BLaER1 (cell line): ENCODE measurements around the gene GMDS.

Source experiments
- H3K27ac ChIP-seq: shearing (Covaris generic); formaldehyde crosslinking; 2 replicates; pipeline ENCODE4 v1.8.1; 2022
- H3K27me3 ChIP-seq: shearing (Covaris generic); formaldehyde crosslinking; 2 replicates; pipeline ENCODE4 v1.8.1; 2022
- H3K36me3 ChIP-seq: shearing (Covaris generic); formaldehyde crosslinking; 2 replicates; pipeline ENCODE4 v1.8.1; 2022
- H3K4me1 ChIP-seq: shearing (Covaris generic); formaldehyde crosslinking; 2 replicates; pipeline ENCODE4 v1.8.1; 2022
- H3K4me2 ChIP-seq: shearing (Covaris generic); formaldehyde crosslinking; 2 replicates; pipeline ENCODE4 v1.8.1; 2022
- H3K4me3 ChIP-seq: shearing (Covaris generic); formaldehyde crosslinking; 2 replicates; pipeline ENCODE4 v1.8.1; 2022
- H3K9ac ChIP-seq: shearing (Covaris generic); formaldehyde crosslinking; 2 replicates; pipeline ENCODE4 v1.8.1; 2022
- H3K9me3 ChIP-seq: shearing (Covaris generic); formaldehyde crosslinking; 2 replicates; pipeline ENCODE4 v1.8.1; 2022
- H4K20me1 ChIP-seq: shearing (Covaris generic); formaldehyde crosslinking; 2 replicates; pipeline ENCODE4 v1.8.1; 2022
- Cebpa-rat ChIP-seq: shearing (Covaris generic); IDR thresholded peaks from 2 replicates; pipeline ENCODE4 v1.8.1; 2022

Gene GMDS

GRCh38 chr6:1610497-1611321 is 634.7 kb downstream of the GMDS start:
- peaks cover 100% of the 10 kb centered on the region for H3K27me3 ChIP-seq
- H3K27ac ChIP-seq, result no peak overlapping the region
- H3K36me3 ChIP-seq, result no peaks in the 10 kb centered on the region
- TF ChIP-seq Cebpa-rat, result no peak
- H3K4me2 ChIP-seq, result peak overlapping the region; percentile 95
- H3K4me1 ChIP-seq, result peaks cover 37% of the 10 kb centered on the region
- H4K20me1 ChIP-seq, result peaks cover 96% of the 10 kb centered on the region
- H3K9ac ChIP-seq, result no peak overlapping the region
- H3K4me3 ChIP-seq, result peak overlapping the region; percentile 69
- peaks cover 24% of the 10 kb centered on the region for H3K9me3 ChIP-seq

- no peak for TF ChIP-seq Cebpa-rat
- Histone ChIP-seq H3K27ac (no peak within 1 kb of the TSS), H3K36me3 (no peaks in the 10 kb centered on the region), H3K4me1 (peaks cover 45% of the 10 kb centered on the region), H3K27me3 (peaks cover 100% of the 10 kb centered on the region), H3K9me3 (peaks cover 24% of the 10 kb centered on the region), H3K9ac (no peak within 1 kb of the TSS), H3K4me2 (peak within 1 kb of the TSS; percentile 95), H4K20me1 (peaks cover 96% of the 10 kb centered on the region), H3K4me3 (peak within 1 kb of the TSS; percentile 69)
Observed at GRCh38 chr6:1609648-1610496, 635.5 kb downstream of the GMDS start, which contains the start of gene FOXC1. TSS of gene FOXC1 (plus strand) at chr6:1609915. CDS start at chr6:1610446, 531 bp downstream.

DNA sequence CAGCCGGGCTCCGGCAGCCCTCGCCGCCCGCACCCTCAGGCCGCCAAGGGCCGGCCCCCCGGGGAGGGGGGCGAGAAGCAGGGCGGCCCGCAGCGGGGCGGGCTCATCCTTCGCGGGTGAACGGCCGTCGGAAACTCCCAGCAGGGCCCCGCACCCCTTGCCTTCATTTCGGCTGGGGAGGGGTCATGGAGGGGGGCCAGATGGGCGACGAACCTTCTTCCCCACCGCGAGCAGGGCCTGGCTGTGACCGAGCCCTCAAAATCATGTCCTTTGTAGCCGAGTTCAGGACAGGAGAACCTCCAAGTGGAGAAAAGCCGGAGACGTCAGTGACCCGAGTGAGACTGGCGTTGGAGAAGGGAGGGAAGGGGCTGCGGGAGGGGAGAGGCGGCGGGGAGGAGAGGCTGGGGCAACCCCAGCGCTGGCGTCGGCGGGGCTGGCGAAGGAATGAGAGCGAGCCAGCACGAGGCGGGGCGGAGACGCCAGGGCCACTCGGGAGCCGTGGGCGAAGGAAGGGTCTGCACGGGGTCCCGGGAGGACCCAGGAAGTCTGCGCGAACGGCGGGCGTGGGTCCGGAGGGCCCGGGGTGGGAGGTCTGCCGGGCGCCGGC is 636.3 kb downstream of the GMDS start:
- H3K4me2 ChIP-seq, result peak overlapping the region; percentile 95
- peaks cover 100% of the 10 kb centered on the region for H3K27me3 ChIP-seq
- no peaks in the 10 kb centered on the region for H3K36me3 ChIP-seq
- peaks cover 53% of the 10 kb centered on the region for H3K4me1 ChIP-seq
- peaks cover 21% of the 10 kb centered on the region for H3K9me3 ChIP-seq
- H3K4me3 ChIP-seq, result peak overlapping the region; percentile 69
- peaks cover 98% of the 10 kb centered on the region for H4K20me1 ChIP-seq
- H3K27ac ChIP-seq, result no peak overlapping the region
- H3K9ac ChIP-seq, result no peak overlapping the region
- no peak for TF ChIP-seq Cebpa-rat

DNA sequence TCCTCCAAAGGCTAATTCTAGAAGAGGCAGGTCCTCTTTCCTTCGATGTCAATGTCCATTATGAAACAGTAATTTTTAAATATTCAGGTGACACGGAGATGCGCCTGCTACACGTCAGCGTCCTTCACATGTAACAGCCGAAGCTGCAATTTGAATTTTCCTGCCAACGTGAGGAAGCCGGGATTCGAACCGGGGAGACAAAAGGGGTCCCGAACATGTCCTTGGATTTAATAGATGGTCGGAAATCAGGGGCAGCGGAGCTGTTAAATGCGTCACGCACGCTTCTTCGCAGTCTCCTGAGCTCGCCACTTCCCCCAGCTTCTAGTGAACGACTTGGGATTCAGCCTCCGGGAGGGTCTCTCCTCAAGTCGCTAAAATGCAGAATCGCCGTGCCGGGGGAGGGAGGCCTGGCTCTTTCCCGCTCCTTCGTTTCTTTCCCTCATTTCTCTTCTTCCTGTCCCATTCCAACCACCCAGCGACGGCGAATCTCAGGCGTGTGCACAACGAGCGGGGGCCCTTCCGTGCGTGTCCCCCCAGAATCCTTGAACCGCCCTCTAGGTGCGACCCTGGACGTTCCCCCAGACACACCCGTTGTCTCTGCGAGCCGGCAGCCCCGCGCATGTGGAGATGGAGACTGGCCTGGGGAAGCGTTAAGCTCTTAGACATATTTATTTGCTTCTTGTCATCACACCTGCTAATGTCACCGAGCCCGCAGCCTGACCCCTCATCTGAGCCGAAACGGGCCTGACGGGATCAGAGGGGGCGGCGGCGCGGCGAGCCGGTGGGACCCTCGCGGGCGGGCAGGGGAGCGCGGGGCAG is 637.0 kb downstream of the GMDS start:
- peaks cover 56% of the 10 kb centered on the region for H3K4me1 ChIP-seq
- peak overlapping the region; percentile 69 for H3K4me3 ChIP-seq
- H3K4me2 ChIP-seq, result peak overlapping the region; percentile 95
- H3K9ac ChIP-seq, result no peak overlapping the region
- H3K27me3 ChIP-seq, result peaks cover 100% of the 10 kb centered on the region
- no peak overlapping the region for H3K27ac ChIP-seq
- H3K9me3 ChIP-seq, result peaks cover 14% of the 10 kb centered on the region
- H3K36me3 ChIP-seq, result no peaks in the 10 kb centered on the region
- no peak for TF ChIP-seq Cebpa-rat
- H4K20me1 ChIP-seq, result peaks cover 97% of the 10 kb centered on the region

DNA sequence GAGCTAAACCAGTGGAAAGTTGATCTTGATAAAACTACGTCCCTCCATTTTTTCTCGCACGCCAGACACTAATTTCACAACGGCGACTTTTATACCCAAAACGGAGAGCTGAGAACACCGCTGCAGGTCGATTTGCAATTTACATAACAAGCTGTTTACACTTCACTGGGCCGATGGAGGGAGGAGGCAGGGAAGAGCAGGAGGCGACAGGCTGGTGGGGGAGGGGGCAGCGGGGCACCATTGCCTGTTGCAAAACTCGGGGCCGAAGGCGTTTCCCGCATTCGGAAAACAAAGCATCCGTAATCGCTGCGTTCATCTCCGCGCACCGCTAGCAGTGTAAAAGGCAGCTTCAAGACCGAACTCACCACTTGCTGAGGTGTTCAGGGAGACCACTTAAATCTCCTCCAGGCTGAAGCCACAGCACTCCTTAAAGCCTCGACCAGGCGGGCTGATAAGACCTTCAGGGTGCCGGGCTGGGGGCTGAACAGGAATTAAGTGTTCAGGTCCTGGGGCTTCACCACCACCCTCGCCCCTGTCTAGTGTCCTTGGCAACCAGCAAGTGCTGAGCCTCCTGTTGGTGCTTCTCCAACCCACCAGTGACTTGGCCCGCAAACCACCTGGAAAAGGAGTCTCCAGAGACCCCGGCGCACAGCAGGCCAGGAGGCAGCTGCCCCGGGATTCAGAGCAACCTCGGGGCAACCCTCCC is 637.7 kb downstream of the GMDS start:
- no peaks in the 10 kb centered on the region for H3K36me3 ChIP-seq
- no peak for TF ChIP-seq Cebpa-rat
- H3K4me1 ChIP-seq, result peaks cover 56% of the 10 kb centered on the region
- H3K27ac ChIP-seq, result no peak overlapping the region
- H3K9ac ChIP-seq, result no peak overlapping the region
- H3K4me2 ChIP-seq, result no peak overlapping the region
- H4K20me1 ChIP-seq, result peaks cover 89% of the 10 kb centered on the region
- H3K4me3 ChIP-seq, result no peak overlapping the region
- H3K9me3 ChIP-seq, result peaks cover 14% of the 10 kb centered on the region
- peaks cover 100% of the 10 kb centered on the region for H3K27me3 ChIP-seq

DNA sequence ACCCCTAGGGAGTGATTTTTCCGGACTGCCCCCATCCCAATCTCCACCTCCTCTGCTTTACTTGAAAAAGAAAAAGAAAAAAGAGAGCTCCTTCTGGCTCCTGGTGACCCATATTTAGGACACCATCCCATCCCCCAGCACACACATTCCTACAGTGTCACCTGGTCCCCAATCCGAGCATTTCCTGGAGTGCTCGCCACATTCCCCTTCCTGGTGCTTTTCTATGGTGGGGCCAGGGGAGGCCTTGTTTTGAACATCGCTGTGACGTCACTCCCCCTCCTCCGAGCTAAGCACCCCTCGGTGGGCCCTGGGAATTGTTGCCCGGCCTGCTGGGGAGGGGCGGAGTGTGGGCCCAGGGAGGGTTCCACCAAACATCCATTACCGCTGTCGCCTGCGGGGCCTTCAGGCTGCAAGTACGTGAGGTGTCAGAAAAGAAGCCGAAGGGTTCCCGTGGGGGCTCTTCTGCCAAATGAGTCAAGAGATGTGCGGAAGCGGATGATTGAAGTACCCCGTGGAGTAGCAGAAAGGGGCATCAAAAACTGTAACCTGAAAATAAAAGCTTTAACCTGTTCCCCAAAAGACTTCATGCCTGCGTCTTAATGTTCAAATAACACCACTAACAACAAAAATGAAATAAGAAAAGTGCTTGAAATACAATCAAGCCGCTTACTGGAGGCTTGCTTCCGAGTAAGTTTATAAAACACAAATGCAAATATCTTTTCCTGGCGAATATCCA is 638.5 kb downstream of the GMDS start:
- Histone ChIP-seq H3K27me3 (peaks cover 100% of the 10 kb centered on the region), H3K9me3 (peaks cover 14% of the 10 kb centered on the region), H3K27ac (no peak overlapping the region), H3K4me2 (no peak overlapping the region), H3K4me1 (peaks cover 52% of the 10 kb centered on the region), H3K9ac (no peak overlapping the region), H3K4me3 (no peak overlapping the region), H3K36me3 (no peaks in the 10 kb centered on the region), H4K20me1 (peaks cover 87% of the 10 kb centered on the region)
- TF ChIP-seq Cebpa-rat, result no peak

DNA sequence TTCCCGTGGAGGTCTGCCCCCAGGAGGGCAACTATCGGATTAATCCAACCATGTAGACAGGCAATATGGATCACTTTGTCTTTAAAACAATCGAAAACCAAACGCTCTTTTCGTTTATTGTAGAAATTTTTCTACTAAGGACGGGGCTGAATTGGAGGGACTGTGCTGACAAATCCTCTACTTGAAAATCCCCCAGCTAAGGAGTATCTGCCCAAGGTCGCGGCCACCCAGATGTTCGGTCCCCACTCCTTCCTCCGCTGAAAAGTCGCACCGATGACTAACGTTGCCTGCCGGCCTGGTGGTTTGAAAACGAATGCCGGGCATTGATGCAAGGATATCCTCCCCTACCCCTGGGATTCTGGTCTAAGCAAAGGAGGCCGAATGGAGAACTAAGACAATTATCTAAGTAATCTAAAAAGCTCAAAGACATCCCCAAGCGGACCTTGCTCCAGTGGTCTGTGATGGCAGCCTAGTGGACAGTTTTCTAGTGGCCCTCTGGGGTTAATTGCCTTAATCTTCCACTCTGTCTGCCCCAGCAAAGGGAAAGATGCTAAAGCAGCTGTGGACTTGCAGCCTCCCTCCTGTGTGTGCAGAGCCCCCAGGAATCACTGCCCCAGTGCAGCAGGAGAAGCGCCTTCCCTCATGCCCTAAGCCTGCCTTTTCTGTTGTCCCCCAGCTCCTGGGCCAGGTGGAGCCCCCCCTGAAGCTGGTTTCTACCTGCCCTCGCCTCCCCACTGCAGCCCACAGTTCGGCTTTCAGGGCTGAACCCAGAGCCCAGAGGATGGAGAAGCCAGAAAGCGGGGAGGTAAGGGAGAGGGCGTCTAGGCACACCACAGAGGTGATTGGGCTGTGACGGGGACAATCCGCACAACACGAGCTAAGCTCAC is 639.3 kb downstream of the GMDS start:
- peaks cover 85% of the 10 kb centered on the region for H4K20me1 ChIP-seq
- H3K4me1 ChIP-seq, result peaks cover 44% of the 10 kb centered on the region
- H3K27ac ChIP-seq, result no peak overlapping the region
- peaks cover 11% of the 10 kb centered on the region for H3K9me3 ChIP-seq
- peaks cover 100% of the 10 kb centered on the region for H3K27me3 ChIP-seq
- H3K36me3 ChIP-seq, result no peaks in the 10 kb centered on the region
- no peak overlapping the region for H3K9ac ChIP-seq
- H3K4me2 ChIP-seq, result no peak overlapping the region
- no peak overlapping the region for H3K4me3 ChIP-seq
- no peak for TF ChIP-seq Cebpa-rat
